Neural cell (in vitro differentiated cells): ENCODE results near the gene FGF14. TPM values are rescaled to one million over a fixed set of nuclear protein-coding genes. Genes with fewer than 3 reads are reported as not detected.

ENCODE experiments used
- H2AFZ ChIP-seq: fragments of 200-600, 300-800 bp; sonication (generic), shearing (Covaris generic); 2 replicates; pipeline ENCODE4 v1.6.0; 2014; ENCODE audit warnings: low read depth, mild to moderate bottlenecking, antibody characterized with exemption, low read length, moderate library complexity
- H3F3A ChIP-seq: fragments of 200-600 bp; shearing (Covaris generic); 2 replicates; pipeline ENCODE4 v1.6.1; 2016; ENCODE audit warnings: mild to moderate bottlenecking, moderate library complexity, mixed read lengths, antibody characterized with exemption, low read length; ENCODE audit not compliant: insufficient read depth, poor library complexity, severe bottlenecking
- H3K27ac ChIP-seq: fragments of 200-600, 300-800 bp; sonication (generic), shearing (Covaris generic); 2 replicates; pipeline ENCODE4 v1.5.1; 2014; ENCODE audit warnings: mild to moderate bottlenecking, low read length, moderate library complexity
- H3K27me3 ChIP-seq: fragments of 300-800, 200-600 bp; sonication (generic), shearing (Covaris generic); 2 replicates; pipeline ENCODE4 v1.6.0; 2014; ENCODE audit warnings: mild to moderate bottlenecking, low read depth, low read length, moderate library complexity; ENCODE audit not compliant: insufficient read depth
- H3K36me3 ChIP-seq: fragments of 300-800, 200-600 bp; sonication (generic), shearing (Covaris generic); 2 replicates; pipeline ENCODE4 v1.5.1; 2014; ENCODE audit warnings: mild to moderate bottlenecking, antibody characterized with exemption, low read length, moderate library complexity; ENCODE audit not compliant: insufficient read depth
- H3K4me2 ChIP-seq: fragments of 300-800, 200-600 bp; sonication (generic), shearing (Covaris generic); 2 replicates; pipeline ENCODE4 v1.6.0; 2014; ENCODE audit warnings: mild to moderate bottlenecking, low read length
- H3K4me3 ChIP-seq: fragments of 300-800, 200-600 bp; sonication (generic), shearing (Covaris generic); 2 replicates; pipeline ENCODE4 v1.5.1; 2014; ENCODE audit warnings: mild to moderate bottlenecking, low read length, moderate library complexity
- H3K79me2 ChIP-seq: fragments of 200-600 bp; shearing (Covaris generic); replicated peaks from 2 replicates; pipeline ENCODE4 v1.6.0; 2014; ENCODE audit warnings: mild to moderate bottlenecking, low read length, moderate library complexity; ENCODE audit not compliant: insufficient read depth
- H3K9ac ChIP-seq: fragments of 300-800, 200-600 bp; sonication (generic), shearing (Covaris generic); 2 replicates; pipeline ENCODE4 v1.6.1; 2016; ENCODE audit warnings: mild to moderate bottlenecking, low read length, mixed read lengths
- H3K9me2 ChIP-seq: fragments of 200-600 bp; shearing (Covaris generic); 2 replicates; pipeline ENCODE4 v1.6.1; 2016; ENCODE audit warnings: mild to moderate bottlenecking, low read length, mixed read lengths; ENCODE audit not compliant: insufficient read depth
- H3K9me3 ChIP-seq: fragments of 200-600, 300-800 bp; sonication (generic), shearing (Covaris generic); 2 replicates; pipeline ENCODE4 v1.6.1; 2016; ENCODE audit warnings: mild to moderate bottlenecking, mixed run types, low read length, moderate library complexity, mixed read lengths
- H4K20me1 ChIP-seq: fragments of 200-600 bp; shearing (Covaris generic); 2 replicates; pipeline ENCODE4 v1.6.1; 2016; ENCODE audit warnings: mild to moderate bottlenecking, mixed run types; ENCODE audit not compliant: insufficient read depth
- CTCF ChIP-seq: fragments of 450-650 bp; IDR thresholded peaks from 2 replicates; pipeline ENCODE4 v1.5.1; 2014; ENCODE audit warnings: antibody characterized with exemption, mild to moderate bottlenecking, moderate library complexity; ENCODE audit not compliant: poor library complexity, severe bottlenecking
- EP300 ChIP-seq: fragments of 450-650 bp; conservative IDR thresholded peaks from 2 replicates; pipeline ENCODE4 v1.6.1; 2014; ENCODE audit warnings: antibody characterized with exemption, mild to moderate bottlenecking, moderate library complexity; ENCODE audit not compliant: poor library complexity, severe bottlenecking
- EZH2 ChIP-seq: fragments of 200-600, 300-800 bp; shearing (Covaris generic), sonication (generic); IDR thresholded peaks from 2 replicates; pipeline ENCODE4 v1.6.1; 2014; ENCODE audit warnings: antibody characterized with exemption, low read length, borderline replicate concordance, mild to moderate bottlenecking; ENCODE audit not compliant: insufficient read depth, poor library complexity, severe bottlenecking
- MXI1 ChIP-seq: fragments of 450-650 bp; conservative IDR thresholded peaks from 2 replicates; pipeline ENCODE4 v1.6.1; 2014; ENCODE audit warnings: antibody characterized with exemption, mild to moderate bottlenecking; ENCODE audit not compliant: poor library complexity, severe bottlenecking
- POLR2AphosphoS5 ChIP-seq: IDR thresholded peaks from 2 replicates; pipeline ENCODE4 v1.6.1; 2012
- RAD21 ChIP-seq: fragments of 450-650 bp; conservative IDR thresholded peaks from 2 replicates; pipeline ENCODE4 v1.6.1; 2014; ENCODE audit warnings: antibody characterized with exemption, mild to moderate bottlenecking, moderate library complexity
- REST ChIP-seq: IDR thresholded peaks from 2 replicates; pipeline ENCODE4 v1.6.1; 2012; ENCODE audit warnings: borderline replicate concordance
- SMC3 ChIP-seq: fragments of 450-650 bp; conservative IDR thresholded peaks from 2 replicates; pipeline ENCODE4 v1.6.1; 2014; ENCODE audit warnings: antibody characterized with exemption, mild to moderate bottlenecking, moderate library complexity; ENCODE audit not compliant: poor library complexity
- TAF1 ChIP-seq: IDR thresholded peaks from 2 replicates; pipeline ENCODE4 v1.6.1; 2012; ENCODE audit warnings: low read depth
- polyA plus RNA-seq: library from polyadenylated mRNA; depleted of rRNA; stranded (reverse); fragments of >200 nt; gene quantifications from 2 replicates; pipeline ENCODE4 v1.2.3, GENCODE V29; 2014

The FGF14 gene
- polyA plus RNA-seq, 1 donor from 2014 or later, result 36.4 TPM

- no peaks in the 10 kb centered on the region for H3K36me3 ChIP-seq
- no peak overlapping the region for H2AFZ ChIP-seq
- H3K9ac ChIP-seq, result no peak overlapping the region
- H3K79me2 ChIP-seq, result no peaks in the 10 kb centered on the region
- no peaks in the 10 kb centered on the region for H4K20me1 ChIP-seq
- no peak overlapping the region for H3K4me2 ChIP-seq
- no peaks in the 10 kb centered on the region for H3K27me3 ChIP-seq
- H3K4me3 ChIP-seq, result no peak overlapping the region
- H3K27ac ChIP-seq, result no peak overlapping the region
- no peaks in the 10 kb centered on the region for H3K9me3 ChIP-seq
- no peaks in the 10 kb centered on the region for H3K9me2 ChIP-seq
- H3F3A ChIP-seq, result no peaks in the 10 kb centered on the region
- TF ChIP-seq REST, result no peak
- no peak for TF ChIP-seq CTCF
- no peak for TF ChIP-seq TAF1
- TF ChIP-seq POLR2AphosphoS5, result no peak
- no peak for TF ChIP-seq MXI1
- no peak for TF ChIP-seq EP300
- no peak for TF ChIP-seq EZH2
- no peak for TF ChIP-seq RAD21
- TF ChIP-seq SMC3, result no peak
These were observed 125.4 kb downstream of the FGF14 start for GRCh38 chr13:102276404-102276803.

- H3K9me3 ChIP-seq, result no peaks in the 10 kb centered on the region
- no peaks in the 10 kb centered on the region for H3F3A ChIP-seq
- H2AFZ ChIP-seq, result no peak overlapping the region
- H3K27ac ChIP-seq, result no peak overlapping the region
- TF ChIP-seq EZH2 (no peak), REST (no peak), EP300 (no peak), MXI1 (no peak), CTCF (no peak), POLR2AphosphoS5 (no peak)
- no peaks in the 10 kb centered on the region for H3K36me3 ChIP-seq
- no peaks in the 10 kb centered on the region for H3K9me2 ChIP-seq
- H3K4me3 ChIP-seq, result no peak overlapping the region
- no peaks in the 10 kb centered on the region for H4K20me1 ChIP-seq
- no peak overlapping the region for H3K4me2 ChIP-seq
- no peaks in the 10 kb centered on the region for H3K27me3 ChIP-seq
- no peak overlapping the region for H3K9ac ChIP-seq
- H3K79me2 ChIP-seq, result no peaks in the 10 kb centered on the region
These were observed 125.9 kb downstream of the FGF14 start for GRCh38 chr13:102275969-102276368.
